ENCODE measurements around the gene CACNA2D3. TPM values are rescaled to one million over a fixed set of nuclear protein-coding genes. Genes with fewer than 3 reads are reported as not detected.
"Not testable (repeated sequence)": the region's sequence is repeated elsewhere in the genome, so short reads cannot be mapped to it uniquely, and the experiment has no call there.

Gene CACNA2D3
- polyA plus RNA-seq, 4 donors = 1.5 to 2.1 (median 1.7) TPM

DNA sequence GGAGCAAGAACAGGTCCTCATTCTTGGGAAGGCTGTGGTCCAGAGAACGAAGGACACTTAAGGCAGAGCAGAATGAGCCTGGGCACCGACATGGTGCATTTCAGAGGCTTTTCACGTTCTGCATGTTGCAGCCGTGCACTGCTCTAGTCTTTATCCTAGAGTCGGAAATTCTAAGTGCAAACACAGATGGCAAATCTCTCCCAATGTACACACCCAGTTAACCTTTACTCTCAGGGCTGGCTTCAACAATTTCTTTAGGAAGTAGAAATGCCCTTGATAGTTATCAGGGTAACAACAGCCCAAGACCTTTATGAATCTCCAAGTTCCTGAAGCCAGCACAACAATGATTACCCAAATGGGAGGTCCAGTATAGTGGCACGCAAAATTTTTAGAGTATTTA, 844.6 kb downstream of the CACNA2D3 start:
- no peak for DNase-seq (ENCODE audit: low read depth in 4 of 4, low spot score in 3 of 4)

DNA sequence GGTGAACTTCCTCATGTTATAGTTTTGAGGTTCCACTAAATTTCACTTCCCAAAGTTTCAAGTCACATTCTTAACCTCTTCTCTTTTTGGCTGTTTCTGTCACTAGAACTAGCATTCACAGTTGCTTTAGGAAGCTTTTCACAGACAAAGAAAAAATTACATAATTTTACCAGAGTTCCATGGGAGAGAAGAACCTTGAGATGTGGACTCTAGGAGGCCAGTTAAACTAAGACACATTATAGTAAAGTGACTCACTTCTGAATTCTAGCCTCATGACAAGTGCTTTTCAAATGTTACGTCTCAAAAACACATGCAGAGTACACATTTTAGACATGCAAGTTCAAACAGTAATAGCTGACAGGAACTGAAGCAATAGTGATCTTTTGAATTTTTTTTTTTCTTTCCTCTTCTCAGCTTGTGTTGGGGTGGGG, 845.4 kb downstream of the CACNA2D3 start:
- DNase-seq (ENCODE audit: low read depth in 4 of 4, low spot score in 3 of 4) = no peak

DNA sequence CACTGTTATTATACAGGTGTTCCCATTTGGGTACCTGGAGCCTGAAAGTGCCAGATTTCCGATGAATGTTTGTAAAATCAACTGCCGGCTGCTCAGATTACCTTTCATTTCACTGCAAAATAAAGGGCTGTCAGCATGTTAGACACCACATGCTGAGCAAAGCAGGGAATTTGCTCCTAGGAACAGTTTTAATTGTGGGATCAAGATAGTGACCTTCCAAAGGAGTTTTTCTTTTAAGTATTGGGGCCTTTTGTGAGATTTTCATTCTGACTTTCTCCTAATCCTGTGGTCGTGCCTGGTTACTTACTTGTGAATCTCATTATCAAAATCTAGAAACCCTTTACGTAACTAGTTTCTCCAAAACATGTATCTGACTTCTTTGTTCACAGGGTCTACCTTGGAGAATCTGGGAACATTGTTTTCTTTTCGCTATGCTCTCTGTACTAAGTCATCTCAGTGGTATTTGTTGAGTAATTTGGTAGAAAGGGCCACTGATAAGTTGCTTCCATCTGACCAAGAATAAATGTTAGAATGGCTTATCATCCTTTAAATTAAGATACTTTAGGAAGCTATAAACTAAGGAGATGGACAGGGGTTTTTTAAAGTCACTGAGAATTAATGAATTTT, 846.3 kb downstream of the CACNA2D3 start:
- no peak for DNase-seq (ENCODE audit: low read depth in 4 of 4, low spot score in 3 of 4)

DNA sequence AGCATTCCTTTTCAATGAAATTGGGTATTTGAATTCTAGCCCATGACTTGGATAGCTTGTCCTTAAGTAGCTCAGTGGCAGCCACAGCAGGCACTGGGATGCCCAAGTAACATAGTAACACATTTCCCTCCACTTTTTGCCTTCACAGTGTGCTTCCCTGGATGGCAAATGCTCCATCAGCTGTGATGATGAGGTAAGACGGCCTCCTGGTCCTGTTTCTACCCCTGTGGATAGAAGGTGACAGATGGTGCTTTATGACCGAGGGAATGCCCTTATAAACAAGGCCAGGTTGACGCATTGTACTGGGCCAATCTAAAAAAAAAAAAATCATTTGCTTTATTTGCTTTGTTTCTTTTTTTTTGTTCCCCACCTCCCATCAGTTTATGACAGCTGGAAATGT, 847.3 kb downstream of the CACNA2D3 start:
- no peak for DNase-seq (ENCODE audit: low read depth in 4 of 4, low spot score in 3 of 4)

DNA sequence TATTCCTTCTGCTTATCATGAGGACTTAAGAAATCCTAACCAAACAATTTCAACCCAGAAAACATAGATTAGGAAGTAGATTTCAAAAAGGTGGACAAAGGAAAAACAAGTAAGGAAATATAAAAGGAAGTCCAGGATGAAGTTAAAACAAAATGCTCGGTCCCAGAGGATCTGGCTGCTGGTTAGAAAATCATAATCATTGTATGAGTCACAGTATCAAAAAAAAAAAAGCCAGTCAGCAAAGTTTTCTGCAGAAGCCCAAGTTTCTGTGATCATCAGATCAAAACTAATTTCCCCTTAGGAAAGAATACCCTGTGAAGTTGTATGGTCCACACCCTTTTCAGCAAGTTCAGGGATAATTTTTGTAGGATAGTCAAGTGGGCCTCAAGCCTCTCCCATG, 848.5 kb downstream of the CACNA2D3 start:
- no peak for DNase-seq (ENCODE audit: low read depth in 4 of 4, low spot score in 3 of 4)

DNA sequence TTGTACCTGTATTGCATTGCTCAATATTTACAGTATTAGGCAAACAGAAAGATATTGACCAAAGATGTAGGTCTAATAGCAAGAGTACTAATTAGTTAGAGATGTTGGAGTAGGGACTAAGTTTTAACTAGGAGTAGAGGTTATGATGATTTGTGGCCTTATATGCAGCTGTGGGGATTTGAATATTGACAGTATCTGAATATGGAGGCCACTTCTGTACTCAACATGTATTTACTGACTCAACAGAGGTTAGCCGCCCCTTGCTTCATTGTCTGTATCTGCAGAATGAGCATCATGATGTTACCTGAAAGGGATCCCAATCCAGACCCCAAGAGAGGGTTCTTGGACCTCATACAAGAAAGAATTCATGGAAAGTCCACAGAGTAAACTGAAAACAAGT, 855.1 kb downstream of the CACNA2D3 start:
- DNase-seq (ENCODE audit: low read depth in 4 of 4, low spot score in 3 of 4) = no peak

DNA sequence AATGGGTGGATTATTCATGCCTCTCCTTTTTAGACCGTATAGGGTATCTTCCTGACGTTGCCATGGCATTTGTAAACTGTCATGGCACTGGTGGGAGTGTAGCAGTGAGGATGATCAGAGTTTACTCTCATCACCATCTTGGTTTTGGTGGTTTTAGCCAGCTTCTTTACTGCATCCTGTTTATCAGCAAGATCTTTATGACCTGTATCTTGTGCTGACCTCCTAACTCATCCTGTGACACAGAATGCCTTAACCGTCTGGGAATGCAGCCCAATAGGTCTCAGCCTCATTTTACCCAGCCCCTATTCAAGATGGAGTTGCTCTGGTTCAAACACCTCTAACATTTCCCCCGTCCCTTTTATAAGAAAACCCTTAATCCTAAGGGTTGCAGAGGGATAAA, 855.6 kb downstream of the CACNA2D3 start:
- DNase-seq (ENCODE audit: low read depth in 4 of 4, low spot score in 3 of 4) = not testable (repeated sequence)

DNA sequence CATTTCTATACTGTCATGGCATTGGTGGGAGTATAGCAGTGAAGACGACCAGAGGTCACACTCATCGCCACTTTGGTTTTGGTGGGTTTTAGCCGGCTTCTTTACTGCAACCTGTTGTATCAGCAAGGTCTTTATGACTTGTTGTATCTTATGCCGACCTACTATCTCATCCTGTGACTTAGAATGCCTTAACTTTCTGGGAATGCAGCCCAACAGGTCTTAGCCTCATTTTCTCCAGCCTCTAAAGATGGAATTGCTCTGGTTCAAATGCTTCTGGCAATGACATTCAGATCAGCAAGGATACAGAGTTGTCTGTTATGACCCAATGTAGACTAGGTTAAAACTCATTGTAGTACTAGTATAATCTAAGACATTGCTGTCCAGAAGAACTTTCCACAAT, 860.5 kb downstream of the CACNA2D3 start:
- DNase-seq (ENCODE audit: low read depth in 4 of 4, low spot score in 3 of 4) = no peak

DNA sequence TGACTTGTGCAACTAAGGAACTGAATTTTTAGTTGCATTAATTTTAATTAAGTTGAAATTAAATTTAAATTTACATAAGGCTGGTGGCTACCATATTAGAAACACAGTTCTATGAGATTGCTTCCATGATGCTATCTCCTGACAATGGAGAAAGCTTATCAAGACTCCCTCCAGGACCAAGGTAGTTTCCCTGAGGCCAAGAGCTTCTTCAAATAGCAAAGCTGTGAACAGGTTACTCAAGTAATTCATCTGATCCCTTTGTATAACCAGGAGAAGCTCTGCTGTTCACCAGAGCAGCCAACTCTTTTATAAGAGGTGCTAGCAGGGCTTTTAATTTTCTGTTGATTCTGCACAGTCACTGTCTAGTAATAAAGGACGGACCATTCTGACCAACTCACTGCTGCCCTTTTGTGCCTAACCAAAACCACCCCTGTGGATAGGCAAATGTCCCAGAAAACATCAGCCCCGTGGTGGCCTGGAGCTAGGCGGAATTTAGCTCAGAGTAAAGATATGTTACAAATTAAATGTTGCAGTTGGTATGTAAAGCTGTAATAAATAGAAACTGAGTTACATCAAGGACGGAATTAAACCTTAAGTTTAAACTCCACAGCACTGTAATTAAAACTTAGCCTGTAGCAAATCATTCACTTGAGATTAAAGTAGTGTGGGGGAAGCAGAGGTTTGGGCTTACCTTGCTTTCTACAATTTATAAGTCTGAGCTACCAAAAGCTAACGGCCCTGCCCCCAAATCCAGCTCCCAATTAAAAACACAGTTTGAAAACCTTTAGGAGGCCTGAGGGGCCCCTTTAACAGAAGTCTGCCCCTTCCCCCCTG, 861.1 kb downstream of the CACNA2D3 start:
- no peak for DNase-seq (ENCODE audit: low read depth in 4 of 4, low spot score in 3 of 4)

DNA sequence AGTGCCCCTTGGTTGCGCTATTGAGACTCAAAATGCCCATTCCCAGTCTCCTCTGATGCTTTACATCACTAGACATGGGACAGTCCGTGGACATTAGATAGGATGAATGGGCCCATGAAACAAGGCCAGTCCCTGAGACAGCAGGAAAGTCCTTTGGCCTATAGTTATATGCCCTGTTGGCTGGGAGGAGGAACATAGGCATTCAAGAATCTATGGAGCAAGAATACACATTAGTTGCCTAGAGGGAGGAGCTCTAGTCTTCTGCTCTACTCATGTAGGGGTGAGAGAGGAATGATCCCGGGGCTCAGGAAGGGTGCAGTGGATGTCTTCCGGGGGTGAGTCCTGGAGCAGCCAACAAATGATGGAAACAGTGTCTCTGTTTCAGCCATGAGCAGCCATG, 863.5 kb downstream of the CACNA2D3 start:
- DNase-seq (ENCODE audit: low read depth in 4 of 4, low spot score in 3 of 4) = no peak

DNA sequence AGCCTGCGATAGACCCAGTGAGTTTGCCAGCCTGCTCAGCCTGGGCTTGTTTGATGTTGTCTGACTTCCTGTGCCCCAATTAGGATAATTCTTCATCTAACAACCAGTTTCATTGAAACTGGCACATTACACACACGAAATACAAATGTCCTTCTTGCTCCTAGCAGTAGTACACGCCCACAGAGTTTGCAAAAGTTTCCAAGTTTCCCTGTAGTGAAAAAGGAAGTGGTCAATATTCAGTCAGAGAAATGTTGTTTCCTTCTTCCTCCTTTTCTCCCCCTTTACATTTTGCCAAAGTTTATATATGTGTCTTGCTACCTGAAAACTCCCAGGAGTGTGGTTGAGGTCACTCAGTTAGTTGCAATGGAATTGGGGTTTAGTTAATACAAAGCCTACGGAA, 863.9 kb downstream of the CACNA2D3 start:
- DNase-seq (ENCODE audit: low read depth in 4 of 4, low spot score in 3 of 4) = no peak

DNA sequence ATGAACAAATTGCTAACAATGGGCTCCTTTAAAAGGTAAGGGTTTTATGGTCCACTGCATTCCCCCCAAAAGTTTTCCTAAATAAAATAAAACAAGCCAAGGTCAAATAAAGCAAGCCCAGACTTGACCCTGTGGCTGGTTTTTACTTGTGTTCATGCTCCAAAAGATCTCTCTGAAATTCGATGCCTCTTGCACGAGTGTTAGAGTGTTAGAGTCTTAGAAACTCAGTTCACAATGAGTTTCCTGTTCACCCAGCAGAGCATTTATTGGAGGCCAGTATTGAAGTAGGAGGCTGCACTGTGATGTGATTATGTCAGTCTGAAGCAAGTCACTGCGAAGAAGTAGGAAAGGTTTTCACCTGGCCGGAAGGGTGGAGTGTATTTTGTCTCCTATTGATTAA, 865.4 kb downstream of the CACNA2D3 start:
- DNase-seq (ENCODE audit: low read depth in 4 of 4, low spot score in 3 of 4) = no peak

DNA sequence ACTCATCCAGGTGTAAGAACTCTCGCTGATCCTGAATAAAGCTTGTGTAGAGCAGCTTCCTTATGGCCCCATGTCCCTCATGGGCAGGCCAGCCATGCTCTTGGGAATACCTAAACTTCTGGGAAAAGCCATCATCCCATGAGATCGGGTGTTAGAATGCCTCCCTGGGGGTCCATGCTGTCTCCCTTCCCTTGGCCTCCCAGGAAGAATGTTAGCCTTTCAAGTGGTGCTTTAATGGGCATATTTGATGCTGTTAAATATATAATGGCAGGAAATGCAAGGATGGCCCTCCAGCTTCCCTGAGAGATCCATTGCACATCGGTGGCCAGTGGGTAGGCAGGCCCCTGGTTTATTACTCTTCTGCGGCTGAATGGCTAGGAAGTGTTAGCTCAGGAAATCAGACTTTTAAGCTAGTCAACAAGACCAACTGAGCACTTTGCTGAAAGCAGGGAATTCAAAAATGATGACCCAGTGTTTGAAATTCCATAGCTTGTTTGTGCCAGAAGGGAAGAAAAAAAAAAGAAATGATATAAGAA, 866.0 kb downstream of the CACNA2D3 start:
- DNase-seq (ENCODE audit: low read depth in 4 of 4, low spot score in 3 of 4) = no peak

DNA sequence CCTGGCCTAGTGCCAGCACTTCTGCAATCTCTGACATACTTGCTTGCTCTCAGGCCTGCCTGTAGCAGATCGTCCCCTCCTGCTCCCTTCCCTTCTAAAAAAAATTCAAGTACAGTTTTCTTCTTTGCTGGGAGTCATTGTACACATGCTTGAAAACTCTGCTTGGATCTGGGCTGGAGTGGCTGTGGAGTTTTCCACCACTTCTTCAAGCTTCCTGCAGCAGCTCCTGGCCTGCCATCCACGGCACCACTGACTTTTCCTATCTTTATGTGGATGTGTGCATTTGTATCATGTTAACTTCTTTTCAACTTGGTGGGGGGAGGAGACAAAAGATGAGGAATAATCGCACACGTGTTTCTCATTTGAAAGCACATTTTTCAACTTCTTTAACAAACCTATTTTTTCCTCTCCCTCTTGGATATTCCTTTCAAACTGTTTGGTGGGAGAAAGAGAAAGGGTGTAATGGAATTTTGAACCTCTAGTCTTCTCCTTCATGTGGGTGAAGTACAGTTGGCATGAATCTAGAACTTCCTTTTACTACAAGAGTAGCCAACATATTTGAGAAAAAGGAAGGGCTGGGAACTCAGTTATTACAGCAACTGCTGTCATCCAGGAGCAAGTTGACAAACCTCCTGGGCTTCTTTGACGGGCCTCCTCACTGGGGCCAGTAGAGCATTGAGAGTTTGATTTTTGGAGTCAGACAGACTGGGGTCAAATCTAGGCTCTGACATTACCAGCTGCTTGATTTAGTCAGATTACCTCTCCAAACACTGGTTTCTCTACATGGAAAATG, 866.7 kb downstream of the CACNA2D3 start:
- DNase-seq (ENCODE audit: low read depth in 4 of 4, low spot score in 3 of 4) = peak in 3 of 4 donors; percentile 25 to 37 (median 36)

DNA sequence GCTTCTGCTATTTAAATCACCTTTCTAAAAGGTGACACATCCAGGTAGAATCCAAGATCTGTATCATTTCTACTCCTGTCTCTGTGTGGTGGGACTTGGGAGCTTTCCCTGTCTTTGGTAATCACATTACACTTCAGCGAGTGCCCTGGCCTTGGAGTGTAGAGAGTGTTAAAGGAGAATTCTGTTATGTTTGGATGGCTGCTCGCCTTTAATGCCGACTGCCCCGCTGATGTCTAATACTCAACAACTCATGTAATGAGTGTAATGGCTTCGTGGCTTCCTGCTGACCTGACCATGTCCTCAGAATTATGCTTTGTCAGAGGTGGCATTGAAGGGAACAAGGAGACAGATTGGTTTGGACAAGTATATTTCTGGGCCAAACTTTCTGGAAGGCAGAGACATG, 871.8 kb downstream of the CACNA2D3 start:
- DNase-seq (ENCODE audit: low read depth in 4 of 4, low spot score in 3 of 4) = no peak

DNA sequence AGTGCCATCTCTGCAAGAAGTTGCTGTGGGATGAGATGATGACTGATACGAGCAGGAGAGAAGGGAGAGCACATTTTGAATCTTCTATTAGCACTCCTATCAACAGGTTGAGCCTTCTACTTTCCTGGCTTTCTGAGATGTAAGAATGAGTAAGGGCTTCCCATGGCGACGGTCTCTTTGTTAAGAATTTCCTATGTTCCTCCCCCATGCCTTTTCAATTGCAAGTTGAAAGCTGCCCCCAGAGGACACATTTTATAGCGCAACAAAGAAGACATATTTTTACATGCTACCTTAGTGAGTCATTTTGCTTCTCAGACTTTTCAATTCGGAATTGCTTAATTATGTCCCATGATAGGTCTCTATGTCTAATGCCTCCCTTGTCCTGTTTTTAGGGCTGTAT, 876.8 kb downstream of the CACNA2D3 start:
- no peak for DNase-seq (ENCODE audit: low read depth in 4 of 4, low spot score in 3 of 4)

DNA sequence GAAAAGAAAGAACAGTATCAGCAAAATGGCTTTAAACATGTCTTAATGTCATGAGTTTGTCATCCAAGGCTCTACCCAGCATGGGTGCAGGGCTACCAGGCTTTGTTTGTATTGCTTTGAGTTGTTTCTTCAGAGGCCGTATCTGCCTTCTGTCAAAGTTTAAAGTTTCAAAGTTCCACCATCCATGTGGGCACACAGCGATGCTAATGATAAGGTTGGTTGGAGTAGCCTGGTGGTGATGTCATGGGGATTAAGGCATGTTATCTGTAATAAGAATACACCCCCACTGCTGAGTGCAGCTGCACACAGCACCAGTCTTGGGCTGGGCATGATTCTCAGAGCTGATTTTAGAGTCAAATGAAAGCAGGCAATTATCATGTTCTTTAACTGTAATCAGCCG, 877.5 kb downstream of the CACNA2D3 start:
- no peak for DNase-seq (ENCODE audit: low read depth in 4 of 4, low spot score in 3 of 4)

DNA sequence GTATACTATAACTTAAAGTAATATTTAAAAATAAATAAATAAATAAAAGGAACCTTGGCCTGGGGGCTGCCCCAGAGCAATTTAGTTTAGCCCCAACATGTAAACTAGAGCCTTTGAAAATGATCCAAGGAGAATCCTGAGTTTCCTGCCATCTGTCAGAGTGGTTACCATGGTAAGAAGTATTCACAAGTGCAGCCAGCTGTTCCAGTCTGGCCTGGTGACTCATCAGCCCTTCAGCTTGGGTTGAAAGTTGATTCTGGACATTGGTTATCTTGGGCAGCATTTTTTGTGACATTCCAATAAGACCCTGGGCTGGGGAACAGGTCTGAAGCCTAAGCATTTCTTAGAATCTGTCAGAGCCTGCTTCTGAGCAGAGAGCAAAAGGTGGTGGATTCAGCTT, 878.2 kb downstream of the CACNA2D3 start:
- DNase-seq (ENCODE audit: low read depth in 4 of 4, low spot score in 3 of 4) = no peak

DNA sequence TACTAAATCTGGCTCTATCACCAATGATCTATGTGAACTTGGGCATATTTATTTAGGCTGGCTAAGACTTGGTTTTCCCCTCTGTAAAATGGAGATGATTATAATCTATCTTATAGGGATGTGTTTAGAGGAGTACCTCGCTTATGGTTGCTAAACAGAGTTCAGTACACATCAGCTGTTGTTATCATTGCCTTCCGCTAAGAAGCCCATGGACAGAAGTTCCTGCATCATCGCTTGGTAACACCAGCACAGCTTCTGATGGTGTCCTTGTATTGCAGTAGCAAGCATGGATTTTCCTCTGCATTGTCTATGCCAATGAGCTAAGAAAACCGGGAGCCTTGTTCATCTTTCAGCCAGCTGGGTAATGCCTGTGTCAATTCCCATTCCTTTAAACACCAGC, 878.6 kb downstream of the CACNA2D3 start:
- DNase-seq (ENCODE audit: low read depth in 4 of 4, low spot score in 3 of 4) = no peak

DNA sequence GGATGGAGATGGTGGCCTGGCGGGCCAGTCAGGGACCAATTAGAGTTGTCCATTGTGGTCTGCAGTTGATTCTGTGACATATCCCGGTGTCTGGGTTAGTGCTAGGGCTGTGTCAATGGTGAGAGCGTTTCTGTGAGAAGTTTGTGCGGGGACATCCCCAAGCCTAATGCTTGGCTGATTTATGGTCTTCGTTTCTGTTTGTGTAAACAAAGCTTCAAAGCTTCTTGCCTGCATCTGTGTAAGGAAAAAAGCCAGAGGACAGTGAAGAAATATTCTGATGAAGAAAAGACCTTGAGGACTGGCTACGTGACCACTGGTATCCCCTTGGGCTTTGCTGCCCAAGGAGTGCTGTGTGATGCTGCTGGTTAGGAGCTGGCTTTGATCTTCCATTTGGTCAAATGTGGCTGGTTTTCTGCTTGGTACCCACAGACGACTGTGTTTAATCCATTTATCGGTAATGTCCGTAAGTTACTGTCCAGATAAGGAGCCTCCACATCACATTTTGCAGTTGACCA, 880.1 kb downstream of the CACNA2D3 start:
- DNase-seq (ENCODE audit: low read depth in 4 of 4, low spot score in 3 of 4) = no peak

DNA sequence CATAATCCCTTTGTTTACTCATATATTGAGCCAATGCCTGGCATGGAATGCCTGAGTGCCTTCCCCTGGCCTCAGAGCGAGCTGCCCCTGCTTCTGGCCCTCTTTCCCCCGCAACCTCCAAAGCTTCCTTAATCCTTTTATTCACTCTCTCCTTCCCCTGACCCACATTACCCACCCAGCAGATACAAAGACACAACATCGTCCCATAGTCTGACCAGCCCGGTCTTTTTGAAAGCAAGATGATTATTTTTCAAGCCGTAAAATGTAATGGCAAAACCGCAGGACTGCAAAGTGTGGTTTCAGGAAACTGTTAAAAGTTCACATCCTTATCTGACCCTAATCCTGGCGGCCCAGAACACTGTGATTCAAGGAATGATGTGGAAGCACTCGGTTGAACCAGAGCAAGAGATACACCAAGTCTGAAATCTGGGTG, 883.9 kb downstream of the CACNA2D3 start:
- DNase-seq (ENCODE audit: low read depth in 4 of 4, low spot score in 3 of 4) = no peak

Data from right renal pelvis (tissue), 4 donors.